Esophagus squamous epithelium (tissue), 4 donors: ENCODE measurements around the gene CCDC102A.

ENCODE experiments used
- CTCF ChIP-seq, 6 experiments: fragments of 450-650 bp in 4 of 6; fragments of 200-600 bp in 2 of 6; sonication (generic) in 2 of 6; IDR thresholded peaks; one replicate each; pipeline ENCODE4 v1.5.1; 2016 to 2019; ENCODE audit warnings: antibody characterized with exemption in 6 of 6, mild to moderate bottlenecking in 4 of 6, moderate library complexity in 4 of 6
- POLR2A ChIP-seq, 4 donors: fragments of 450-650 bp; IDR thresholded peaks; one replicate each; pipeline ENCODE4 v1.6.1; 2017; ENCODE audit warnings: antibody characterized with exemption in 4 of 4, mild to moderate bottlenecking in 4 of 4, moderate library complexity in 3 of 4

GRCh38 chr16:57517397-57518367, 18.7 kb downstream of the CCDC102A start:
- no peak for TF ChIP-seq CTCF (IDR thresholded peaks at IDR 0.05)
- TF ChIP-seq POLR2A (IDR thresholded peaks at IDR 0.05): no peak
